Endothelial cell of umbilical vein (primary cell): ENCODE results near the gene RGS9. TPM values are rescaled to one million over a fixed set of nuclear protein-coding genes. Genes with fewer than 3 reads are reported as not detected.

Experiments
- BruUV-seq: library from RNA; stranded (reverse); fragments of 400-500 nt; replicated peaks from 2 replicates; lab custom pipeline; 2021; lab: Mats Ljungman, UMichigan
- CTCF ChIA-PET: fragments of 300-600, 350-600 bp; sonication (Branson Sonifier 250); formaldehyde crosslinking; loops from one replicate; lab custom pipeline; 2021; ENCODE audit warnings: antibody characterized with exemption, inconsistent platforms; lab: Charles Lee
- POLR2A ChIA-PET: fragments of 300-600, 350-600 bp; sonication (Branson Sonifier 250); formaldehyde crosslinking; loops from one replicate; lab custom pipeline; 2021; ENCODE audit warnings: antibody characterized with exemption, inconsistent platforms; lab: Charles Lee
- DNase-seq: peaks from one replicate; pipeline ENCODE4 v3.0.0-alpha.2; 2011; ENCODE audit warnings: low read depth, low spot score
- FAIRE-seq: peaks from 2 replicates; lab custom pipeline; 2011; peaks lifted over from hg19 to GRCh38; lab: Jason Lieb, UNC
- H2AFZ ChIP-seq: 2 replicates; pipeline ENCODE4 v1.6.0; 2012; ENCODE audit warnings: low read depth, low read length, control low read depth, inconsistent platforms
- H3K27ac ChIP-seq: 2 replicates; pipeline ENCODE4 v1.5.1; 2011; ENCODE audit warnings: low read depth, mild to moderate bottlenecking, control low read depth, low read length, moderate library complexity; ENCODE audit not compliant: insufficient read depth
- H3K27me3 ChIP-seq, 2 experiments: 2 replicates each; pipeline versions ENCODE4 v1.6.0 to v1.6.1; 2011; ENCODE audit warnings: low read length in 2 of 2, mixed read lengths in 1 of 2; ENCODE audit not compliant: control insufficient read depth in 2 of 2, insufficient read depth in 2 of 2
- H3K36me3 ChIP-seq, 2 experiments: 2 replicates in 1 of 2; 3 replicates in 1 of 2; pipeline ENCODE4 v1.5.1; 2011; ENCODE audit warnings: low read length in 2 of 2, mild to moderate bottlenecking in 1 of 2, moderate library complexity in 1 of 2; ENCODE audit not compliant: control insufficient read depth in 2 of 2, insufficient read depth in 2 of 2; ENCODE audit errors: extremely low read depth in 1 of 2
- H3K4me1 ChIP-seq: 3 replicates; pipeline ENCODE4 v1.5.1; 2011; ENCODE audit warnings: mild to moderate bottlenecking, low read length; ENCODE audit not compliant: control insufficient read depth, insufficient read depth; ENCODE audit errors: extremely low read depth
- H3K4me2 ChIP-seq: 2 replicates; pipeline ENCODE4 v1.6.1; 2011; ENCODE audit warnings: low read length, control low read depth, mixed read lengths; ENCODE audit not compliant: insufficient read depth
- H3K4me3 ChIP-seq, 3 experiments: fragments of 200-600 bp in 1 of 3; sonication (generic), shearing (Covaris generic) in 1 of 3; replicated peaks in 1 of 3; 2 replicates each; pipeline ENCODE4 v1.5.1; 2011 to 2016; ENCODE audit warnings: control low read depth in 3 of 3, low read length in 3 of 3, mild to moderate bottlenecking in 2 of 3, inconsistent platforms in 1 of 3, low read depth in 1 of 3, moderate library complexity in 1 of 3; ENCODE audit not compliant: insufficient read depth in 1 of 3
- H3K79me2 ChIP-seq: 2 replicates; pipeline ENCODE4 v1.6.0; 2012; ENCODE audit warnings: low read length, inconsistent platforms; ENCODE audit not compliant: control insufficient read depth, insufficient read depth
- H3K9ac ChIP-seq: replicated peaks from 2 replicates; pipeline ENCODE3; 2011; ENCODE audit warnings: low read length, control low read depth; ENCODE audit not compliant: insufficient read depth; ENCODE audit errors: extremely low read depth
- H3K9me1 ChIP-seq: replicated peaks from 3 replicates; pipeline ENCODE4 v1.6.0; 2011; ENCODE audit warnings: mild to moderate bottlenecking, low read length; ENCODE audit not compliant: control insufficient read depth, insufficient read depth; ENCODE audit errors: extremely low read depth
- H3K9me3 ChIP-seq: replicated peaks from 2 replicates; pipeline ENCODE4 v1.5.1; 2012; ENCODE audit warnings: low read length, inconsistent platforms; ENCODE audit not compliant: control insufficient read depth, insufficient read depth
- H4K20me1 ChIP-seq: replicated peaks from 2 replicates; pipeline ENCODE3; 2011; ENCODE audit warnings: mild to moderate bottlenecking, low read length; ENCODE audit not compliant: control insufficient read depth, insufficient read depth; ENCODE audit errors: extremely low read depth
- CTCF ChIP-seq, 2 donors: IDR thresholded peaks; 1 replicate in 1 of 2; 2 replicates in 1 of 2; pipeline ENCODE4 v1.5.1; 2011; ENCODE audit warnings: low read length in 2 of 2, mild to moderate bottlenecking in 2 of 2, moderate library complexity in 2 of 2, control low read depth in 1 of 2, inconsistent platforms in 1 of 2, low read depth in 1 of 2; ENCODE audit not compliant: insufficient read depth in 1 of 2; ENCODE audit errors: extremely low read depth in 1 of 2
- EZH2 ChIP-seq: IDR thresholded peaks from 2 replicates; pipeline ENCODE4 v1.6.1; 2012; ENCODE audit warnings: borderline replicate concordance, low read depth, mild to moderate bottlenecking, moderate library complexity, low read length, inconsistent platforms; ENCODE audit not compliant: severe bottlenecking
- FOS ChIP-seq: IDR thresholded peaks from 2 replicates; pipeline ENCODE4 v1.6.1; 2011; ENCODE audit warnings: mild to moderate bottlenecking, low read length, moderate library complexity, borderline replicate concordance; ENCODE audit not compliant: insufficient read depth
- GATA2 ChIP-seq: IDR thresholded peaks from 2 replicates; pipeline ENCODE4 v1.7.0; 2011; ENCODE audit warnings: low read depth, mild to moderate bottlenecking, moderate library complexity, mixed read lengths, low read length; ENCODE audit not compliant: insufficient read length, insufficient read depth
- JUN ChIP-seq: IDR thresholded peaks from 2 replicates; pipeline ENCODE4 v1.6.1; 2011; ENCODE audit warnings: borderline replicate concordance, low read depth; ENCODE audit not compliant: insufficient read length, insufficient read depth
- MAX ChIP-seq: IDR thresholded peaks from 2 replicates; pipeline ENCODE4 v1.6.1; 2011; ENCODE audit not compliant: insufficient read depth, insufficient read length
- MYC ChIP-seq: IDR thresholded peaks from one replicate; pipeline ENCODE4 v1.6.1; 2011; ENCODE audit warnings: mild to moderate bottlenecking, low read depth, low read length
- POLR2A ChIP-seq: IDR thresholded peaks from 2 replicates; pipeline ENCODE4 v1.6.1; 2012; ENCODE audit warnings: low read depth, mild to moderate bottlenecking, control low read depth, low read length
- POLR2AphosphoS5 ChIP-seq: IDR thresholded peaks from 2 replicates; pipeline ENCODE4 v1.6.1; 2012; ENCODE audit warnings: low read depth, mild to moderate bottlenecking, control low read depth, low read length, moderate library complexity; ENCODE audit not compliant: insufficient read depth
- dilution Hi-C: fragments of 300-500 bp; cut with MboI; formaldehyde crosslinking; loops from one replicate; pipeline ENCODE4 v1.15.0; 2019; ENCODE audit warnings: low sequenced_read_pairs; ENCODE audit not compliant: extremely low pct_ligation_motif_present
- intact Hi-C: fragments of 100-400 bp; cut with micrococcal nuclease; formaldehyde crosslinking; loops from one replicate; pipeline ENCODE4 v1.10.0; 2022
- polyA plus RNA-seq, 4 experiments: library from polyadenylated mRNA; depleted of rRNA in 3 of 4; stranded (reverse) in 3 of 4; unstranded in 1 of 4; fragments of >200 nt; gene quantifications; 2 replicates each; pipeline versions ENCODE4 v1.2.1 to v1.2.3, GENCODE V29; 2011 to 2012; ENCODE audit warnings: missing spikeins in 1 of 4
- total RNA-seq: library from RNA; stranded (reverse); gene quantifications from 2 replicates; pipeline ENCODE4 v1.2.3, GENCODE V29; 2021

Gene RGS9
- total and polyA plus RNA-seq, 2 donors (not counting 3 experiments of a cell fraction or from before 2014, with no cell fraction given), result 0.61 to 1.4 TPM

GRCh38 chr17:65108152-65108551 is 29.0 kb upstream of the RGS9 start:
- Histone ChIP-seq H4K20me1 (no peaks in the 10 kb centered on the region), H3K36me3 (no peaks in the 10 kb centered on the region), H3K9me1 (no peaks in the 10 kb centered on the region), H3K4me1 (no peaks in the 10 kb centered on the region), H3K9me3 (no peaks in the 10 kb centered on the region), H3K9ac (no peak overlapping the region), H3K27me3 (peaks cover 12 to 21% of the 10 kb centered on the region in 2 experiments), H3K4me3 (no peak overlapping the region), H3K27ac (no peak overlapping the region), H3K79me2 (no peaks in the 10 kb centered on the region), H3K4me2 (no peak overlapping the region), H2AFZ (no peak overlapping the region)
- ChIA-PET POLR2A (no interaction called here), CTCF (interaction anchor here (2.8 kb wide), 1 partner anchor 27 kb away, joined by 21 read pairs; the partner anchor contains the start of gene RGS9)
- TF ChIP-seq FOS (no peak), GATA2 (no peak), EZH2 (no peak), JUN (no peak), MAX (no peak), MYC (no peak), POLR2AphosphoS5 (no peak), CTCF (IDR thresholded peaks at IDR 0.05; ENCODE audit: extremely low read depth in 1 of 2, insufficient read depth in 1 of 2, low read depth in 1 of 2, low read length in 2 of 2) (no peak), POLR2A (no peak)
- no peak for DNase-seq
- intact Hi-C loops, result no loop called here
- FAIRE-seq, result no peak
- BruUV-seq, result no TSS peak
- dilution Hi-C loops, result no loop called here
